Spleen (tissue), 7 donors: ENCODE results near the gene PPP2R2B.

Experiments
- CTCF ChIP-seq, 11 experiments: fragments of 200-600 bp in 7 of 11; fragments of 450-650 bp in 4 of 11; sonication (generic) in 4 of 11; IDR thresholded peaks in 8 of 11; conservative IDR thresholded peaks in 3 of 11; 1 replicate in 7 of 11; 2 replicates in 4 of 11; pipeline versions ENCODE4 v1.4.0 to v1.8.0; 2016 to 2021; ENCODE audit warnings: antibody characterized with exemption in 11 of 11, inconsistent platforms in 4 of 11, mild to moderate bottlenecking in 1 of 11
- POLR2A ChIP-seq, 3 donors: fragments of 450-650 bp; IDR thresholded peaks; one replicate each; pipeline ENCODE4 v1.5.1; 2017; ENCODE audit warnings: antibody characterized with exemption in 3 of 3, mild to moderate bottlenecking in 1 of 3
- donor health status: DM: no; HTN: no; CAD: no; lungs with moderate emphysema.
- donor health status: DM: no; HTN: no; CAD: no.
- donor health status: DM: no; HTN: no; CAD: no.

- TF ChIP-seq POLR2A (IDR thresholded peaks at IDR 0.05): no peak
- TF ChIP-seq CTCF (IDR thresholded peaks at IDR 0.05 in 8 of 11, conservative IDR thresholded peaks at IDR 0.05 in 3 of 11): no peak
Observed at GRCh38 chr5:146710348-146710747, 168.2 kb downstream of the PPP2R2B start.
